Endothelial cell of umbilical vein (primary cell): ENCODE data around the gene MARVELD3. TPM values are rescaled to one million over a fixed set of nuclear protein-coding genes. Genes with fewer than 3 reads are reported as not detected.

Experiments
- BruUV-seq: library from RNA; stranded (reverse); fragments of 400-500 nt; replicated peaks from 2 replicates; lab custom pipeline; 2021; lab: Mats Ljungman, UMichigan
- CTCF ChIA-PET: fragments of 300-600, 350-600 bp; sonication (Branson Sonifier 250); formaldehyde crosslinking; loops from one replicate; lab custom pipeline; 2021; ENCODE audit warnings: antibody characterized with exemption, inconsistent platforms; lab: Charles Lee
- POLR2A ChIA-PET: fragments of 300-600, 350-600 bp; sonication (Branson Sonifier 250); formaldehyde crosslinking; loops from one replicate; lab custom pipeline; 2021; ENCODE audit warnings: antibody characterized with exemption, inconsistent platforms; lab: Charles Lee
- DNase-seq: peaks from one replicate; pipeline ENCODE4 v3.0.0-alpha.2; 2011; ENCODE audit warnings: low read depth, low spot score
- FAIRE-seq: peaks from 2 replicates; lab custom pipeline; 2011; peaks lifted over from hg19 to GRCh38; lab: Jason Lieb, UNC
- H2AFZ ChIP-seq: 2 replicates; pipeline ENCODE4 v1.6.0; 2012; ENCODE audit warnings: low read depth, low read length, control low read depth, inconsistent platforms
- H3K27ac ChIP-seq: 2 replicates; pipeline ENCODE4 v1.5.1; 2011; ENCODE audit warnings: low read depth, mild to moderate bottlenecking, control low read depth, low read length, moderate library complexity; ENCODE audit not compliant: insufficient read depth
- H3K27me3 ChIP-seq, 2 experiments: 2 replicates each; pipeline versions ENCODE4 v1.6.0 to v1.6.1; 2011; ENCODE audit warnings: low read length in 2 of 2, mixed read lengths in 1 of 2; ENCODE audit not compliant: control insufficient read depth in 2 of 2, insufficient read depth in 2 of 2
- H3K36me3 ChIP-seq, 2 experiments: 2 replicates in 1 of 2; 3 replicates in 1 of 2; pipeline ENCODE4 v1.5.1; 2011; ENCODE audit warnings: low read length in 2 of 2, mild to moderate bottlenecking in 1 of 2, moderate library complexity in 1 of 2; ENCODE audit not compliant: control insufficient read depth in 2 of 2, insufficient read depth in 2 of 2; ENCODE audit errors: extremely low read depth in 1 of 2
- H3K4me1 ChIP-seq: 3 replicates; pipeline ENCODE4 v1.5.1; 2011; ENCODE audit warnings: mild to moderate bottlenecking, low read length; ENCODE audit not compliant: control insufficient read depth, insufficient read depth; ENCODE audit errors: extremely low read depth
- H3K4me2 ChIP-seq: 2 replicates; pipeline ENCODE4 v1.6.1; 2011; ENCODE audit warnings: low read length, control low read depth, mixed read lengths; ENCODE audit not compliant: insufficient read depth
- H3K4me3 ChIP-seq, 3 experiments: fragments of 200-600 bp in 1 of 3; sonication (generic), shearing (Covaris generic) in 1 of 3; replicated peaks in 1 of 3; 2 replicates each; pipeline ENCODE4 v1.5.1; 2011 to 2016; ENCODE audit warnings: control low read depth in 3 of 3, low read length in 3 of 3, mild to moderate bottlenecking in 2 of 3, inconsistent platforms in 1 of 3, low read depth in 1 of 3, moderate library complexity in 1 of 3; ENCODE audit not compliant: insufficient read depth in 1 of 3
- H3K79me2 ChIP-seq: 2 replicates; pipeline ENCODE4 v1.6.0; 2012; ENCODE audit warnings: low read length, inconsistent platforms; ENCODE audit not compliant: control insufficient read depth, insufficient read depth
- H3K9ac ChIP-seq: replicated peaks from 2 replicates; pipeline ENCODE3; 2011; ENCODE audit warnings: low read length, control low read depth; ENCODE audit not compliant: insufficient read depth; ENCODE audit errors: extremely low read depth
- H3K9me1 ChIP-seq: replicated peaks from 3 replicates; pipeline ENCODE4 v1.6.0; 2011; ENCODE audit warnings: mild to moderate bottlenecking, low read length; ENCODE audit not compliant: control insufficient read depth, insufficient read depth; ENCODE audit errors: extremely low read depth
- H3K9me3 ChIP-seq: replicated peaks from 2 replicates; pipeline ENCODE4 v1.5.1; 2012; ENCODE audit warnings: low read length, inconsistent platforms; ENCODE audit not compliant: control insufficient read depth, insufficient read depth
- H4K20me1 ChIP-seq: replicated peaks from 2 replicates; pipeline ENCODE3; 2011; ENCODE audit warnings: mild to moderate bottlenecking, low read length; ENCODE audit not compliant: control insufficient read depth, insufficient read depth; ENCODE audit errors: extremely low read depth
- CTCF ChIP-seq, 2 donors: IDR thresholded peaks; 1 replicate in 1 of 2; 2 replicates in 1 of 2; pipeline ENCODE4 v1.5.1; 2011; ENCODE audit warnings: low read length in 2 of 2, mild to moderate bottlenecking in 2 of 2, moderate library complexity in 2 of 2, control low read depth in 1 of 2, inconsistent platforms in 1 of 2, low read depth in 1 of 2; ENCODE audit not compliant: insufficient read depth in 1 of 2; ENCODE audit errors: extremely low read depth in 1 of 2
- EZH2 ChIP-seq: IDR thresholded peaks from 2 replicates; pipeline ENCODE4 v1.6.1; 2012; ENCODE audit warnings: borderline replicate concordance, low read depth, mild to moderate bottlenecking, moderate library complexity, low read length, inconsistent platforms; ENCODE audit not compliant: severe bottlenecking
- FOS ChIP-seq: IDR thresholded peaks from 2 replicates; pipeline ENCODE4 v1.6.1; 2011; ENCODE audit warnings: mild to moderate bottlenecking, low read length, moderate library complexity, borderline replicate concordance; ENCODE audit not compliant: insufficient read depth
- GATA2 ChIP-seq: IDR thresholded peaks from 2 replicates; pipeline ENCODE4 v1.7.0; 2011; ENCODE audit warnings: low read depth, mild to moderate bottlenecking, moderate library complexity, mixed read lengths, low read length; ENCODE audit not compliant: insufficient read length, insufficient read depth
- JUN ChIP-seq: IDR thresholded peaks from 2 replicates; pipeline ENCODE4 v1.6.1; 2011; ENCODE audit warnings: borderline replicate concordance, low read depth; ENCODE audit not compliant: insufficient read length, insufficient read depth
- MAX ChIP-seq: IDR thresholded peaks from 2 replicates; pipeline ENCODE4 v1.6.1; 2011; ENCODE audit not compliant: insufficient read depth, insufficient read length
- MYC ChIP-seq: IDR thresholded peaks from one replicate; pipeline ENCODE4 v1.6.1; 2011; ENCODE audit warnings: mild to moderate bottlenecking, low read depth, low read length
- POLR2A ChIP-seq: IDR thresholded peaks from 2 replicates; pipeline ENCODE4 v1.6.1; 2012; ENCODE audit warnings: low read depth, mild to moderate bottlenecking, control low read depth, low read length
- POLR2AphosphoS5 ChIP-seq: IDR thresholded peaks from 2 replicates; pipeline ENCODE4 v1.6.1; 2012; ENCODE audit warnings: low read depth, mild to moderate bottlenecking, control low read depth, low read length, moderate library complexity; ENCODE audit not compliant: insufficient read depth
- dilution Hi-C: fragments of 300-500 bp; cut with MboI; formaldehyde crosslinking; loops from one replicate; pipeline ENCODE4 v1.15.0; 2019; ENCODE audit warnings: low sequenced_read_pairs; ENCODE audit not compliant: extremely low pct_ligation_motif_present
- intact Hi-C: fragments of 100-400 bp; cut with micrococcal nuclease; formaldehyde crosslinking; loops from one replicate; pipeline ENCODE4 v1.10.0; 2022
- polyA plus RNA-seq, 4 experiments: library from polyadenylated mRNA; depleted of rRNA in 3 of 4; stranded (reverse) in 3 of 4; unstranded in 1 of 4; fragments of >200 nt; gene quantifications; 2 replicates each; pipeline versions ENCODE4 v1.2.1 to v1.2.3, GENCODE V29; 2011 to 2012; ENCODE audit warnings: missing spikeins in 1 of 4
- total RNA-seq: library from RNA; stranded (reverse); gene quantifications from 2 replicates; pipeline ENCODE4 v1.2.3, GENCODE V29; 2021

Gene MARVELD3
- total and polyA plus RNA-seq, 2 donors (not counting 3 experiments of a cell fraction or from before 2014, with no cell fraction given), result not detected

- DNase-seq, result no peak
- ChIA-PET POLR2A (no interaction called here), CTCF (no interaction called here)
- intact Hi-C loops, result no loop called here
- H3K9me3 ChIP-seq, result no peaks in the 10 kb centered on the region
- H3K4me3 ChIP-seq, result no peak overlapping the region
- H3K9ac ChIP-seq, result no peak overlapping the region
- no peak overlapping the region for H2AFZ ChIP-seq
- H3K27ac ChIP-seq, result no peak overlapping the region
- no peak for FAIRE-seq
- BruUV-seq, result no TSS peak
- H3K4me1 ChIP-seq, result peaks cover 2% of the 10 kb centered on the region
- peaks cover 13 to 28% of the 10 kb centered on the region in 2 experiments for H3K27me3 ChIP-seq
- H3K79me2 ChIP-seq, result no peaks in the 10 kb centered on the region
- H4K20me1 ChIP-seq, result no peaks in the 10 kb centered on the region
- H3K9me1 ChIP-seq, result no peaks in the 10 kb centered on the region
- no peaks in the 10 kb centered on the region for H3K36me3 ChIP-seq
- H3K4me2 ChIP-seq, result no peak overlapping the region
- TF ChIP-seq GATA2 (no peak), FOS (no peak), POLR2AphosphoS5 (no peak), CTCF (IDR thresholded peaks at IDR 0.05; ENCODE audit: extremely low read depth in 1 of 2, insufficient read depth in 1 of 2, low read depth in 1 of 2, low read length in 2 of 2) (no peak), POLR2A (no peak), EZH2 (no peak), JUN (no peak), MYC (no peak), MAX (no peak)
- dilution Hi-C loops, result no loop called here
Observed at GRCh38 chr16:71625113-71625850, 702 bp upstream of the MARVELD3 start.
